CD4-positive, alpha-beta T cell treated with Interleukin-1 beta for 1 hour (primary cell): ENCODE data around the gene RARRES1.
"Not testable (repeated sequence)": the region's sequence is repeated elsewhere in the genome, so short reads cannot be mapped to it uniquely, and the experiment has no call there.

Experiments
- DNase-seq, 2 donors: peaks; one replicate each; pipeline ENCODE4 v3.0.0-alpha.2; 2020 to 2022

RARRES1 gene

GRCh38 chr3:158731486-158731885 is 771 bp downstream of the RARRES1 start:
- no peak for DNase-seq

- DNase-seq, result no peak
Observed at GRCh38 chr3:158728851-158729250, 3.4 kb downstream of the RARRES1 start.

DNA sequence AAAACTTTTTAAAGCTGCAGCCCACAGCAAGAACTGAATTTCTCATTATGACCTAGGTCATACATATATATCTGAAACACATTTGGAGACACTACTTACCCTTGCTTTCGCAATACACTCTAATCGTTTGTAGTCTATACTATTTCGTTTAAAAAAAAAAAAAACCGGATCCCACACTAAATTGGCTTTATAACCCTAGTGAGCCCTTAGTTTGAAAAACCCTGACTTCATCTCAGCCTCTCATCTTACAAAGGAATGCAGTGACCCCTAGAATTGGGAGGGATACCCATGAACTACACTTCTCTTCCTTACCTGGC is 4.2 kb downstream of the RARRES1 start:
- no peak for DNase-seq

DNA sequence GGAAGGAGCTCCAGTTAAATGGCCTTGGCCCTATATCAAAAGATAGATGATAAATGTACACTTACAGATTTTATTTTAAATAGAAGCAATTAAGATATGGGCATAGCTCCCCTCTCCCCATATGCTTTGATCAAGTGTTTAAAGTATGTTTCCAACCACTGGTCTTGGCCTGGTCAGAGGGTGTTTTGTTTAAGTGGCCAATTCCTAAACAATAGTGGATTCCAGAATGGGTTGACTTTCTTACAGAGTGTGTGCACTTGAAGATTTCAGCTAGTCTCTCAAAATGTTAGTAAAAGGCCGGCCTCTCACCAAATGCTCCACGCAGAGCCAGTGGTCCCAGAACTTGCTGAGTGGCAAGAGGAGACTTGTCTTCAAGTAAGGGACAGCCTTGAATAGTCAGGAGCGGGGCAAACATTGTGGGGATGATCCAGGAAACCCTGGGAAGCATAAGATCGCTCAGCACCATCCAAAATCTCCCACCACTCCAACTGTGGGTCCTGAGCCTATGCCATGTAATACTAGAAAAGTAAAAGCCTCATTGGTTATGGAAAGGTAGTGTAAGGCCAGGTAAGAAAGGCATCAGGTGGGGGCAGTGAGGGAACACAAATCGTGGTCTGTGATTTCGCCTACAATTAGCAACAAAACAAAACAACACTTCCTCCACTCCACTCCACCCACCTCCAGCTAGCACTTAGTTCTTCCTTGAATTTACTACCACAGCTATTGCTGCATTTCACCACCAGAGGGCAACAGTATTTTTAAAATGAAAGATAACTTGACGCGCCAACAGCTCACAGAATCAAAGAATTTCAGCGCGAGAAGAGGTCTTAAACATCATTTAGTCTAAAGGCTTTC is 4.8 kb downstream of the RARRES1 start:
- DNase-seq, result peak; percentile 27 to 73

DNA sequence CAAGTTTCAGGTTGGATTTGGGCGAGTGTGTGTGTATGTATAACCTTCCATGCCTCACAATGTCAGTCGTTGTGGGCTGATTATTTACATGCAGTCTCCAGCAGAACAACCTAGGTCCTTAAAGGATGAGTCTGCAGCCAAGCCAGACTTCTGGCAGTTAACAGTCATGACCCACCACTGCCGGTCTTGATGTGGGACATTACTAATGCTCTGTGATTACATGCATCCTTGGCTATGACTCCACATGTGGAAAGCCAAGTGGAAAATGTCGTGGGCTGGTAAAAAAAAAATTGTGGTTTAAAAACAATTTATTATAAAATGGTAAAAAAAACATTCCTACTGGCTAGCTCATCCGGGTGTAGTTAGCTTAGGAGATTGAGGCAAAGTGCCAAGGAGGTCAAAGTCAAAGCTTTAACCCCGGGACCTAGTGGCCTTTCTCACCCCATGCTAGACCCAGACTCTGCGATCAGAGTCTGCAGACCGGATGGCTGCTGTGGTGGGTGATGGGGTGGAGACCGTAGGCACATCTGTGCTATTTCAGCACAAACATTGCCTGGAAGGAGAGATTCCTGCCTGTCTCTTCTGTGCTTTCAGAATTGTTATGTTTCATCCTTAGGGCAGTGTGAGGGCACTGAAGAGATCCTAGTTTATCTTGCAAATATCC is 6.8 kb downstream of the RARRES1 start:
- DNase-seq, result no peak

DNA sequence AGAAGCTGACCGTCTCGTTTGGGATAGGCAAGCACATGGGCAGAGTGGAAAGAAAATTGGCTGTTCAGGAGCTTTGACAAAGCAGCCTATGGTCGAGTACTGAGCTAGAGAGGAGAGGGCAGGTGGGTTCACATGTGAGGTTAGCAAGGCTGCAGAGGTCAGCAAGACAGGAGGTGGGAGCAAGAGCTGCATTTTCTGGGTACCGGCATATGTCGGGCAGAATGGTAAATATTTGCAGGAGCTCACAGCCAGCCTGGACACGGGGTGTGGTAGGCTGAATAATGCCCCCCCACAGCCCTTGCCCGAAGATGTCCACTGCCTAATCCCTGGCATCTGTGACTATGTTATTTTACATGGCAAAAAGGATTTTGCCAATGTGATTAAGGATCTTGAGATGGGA is 8.3 kb downstream of the RARRES1 start:
- no peak for DNase-seq

- DNase-seq, result peak in 1 of 2 donors; percentile 8
Observed at GRCh38 chr3:158722108-158722507, 10.1 kb downstream of the RARRES1 start.

DNA sequence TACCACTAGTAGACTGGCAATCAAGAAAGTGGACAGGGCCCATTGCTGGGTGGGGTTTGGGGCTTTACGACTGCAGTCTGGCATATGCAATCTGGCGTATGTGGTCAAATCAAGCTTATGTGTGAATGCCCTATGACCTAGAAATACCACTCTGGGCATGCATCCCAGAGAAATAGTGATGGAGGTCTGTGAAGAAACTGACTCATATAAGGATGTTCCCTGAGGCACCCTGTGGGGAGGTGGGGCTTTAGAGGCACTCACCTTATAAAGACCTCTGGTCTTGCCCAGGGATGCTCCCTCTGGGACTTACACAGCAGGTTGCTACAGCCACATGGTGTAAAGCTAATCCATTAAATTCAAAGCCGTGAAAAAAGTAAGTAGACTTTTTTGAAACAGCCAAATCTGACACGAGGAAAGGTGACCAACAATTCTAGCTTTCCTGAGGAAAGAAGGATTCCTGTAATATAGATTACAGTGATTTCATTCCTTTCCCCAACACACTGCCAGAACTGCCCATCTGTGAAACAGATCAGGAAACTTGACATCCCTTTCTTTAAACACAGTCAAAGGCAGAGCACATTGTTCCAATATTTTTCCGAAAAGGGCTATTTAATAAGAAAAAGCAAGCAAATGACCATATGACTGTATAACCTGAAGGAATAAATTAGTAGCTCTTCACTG is 13.6 kb downstream of the RARRES1 start:
- DNase-seq, result no peak

- no peak for DNase-seq
Observed at GRCh38 chr3:158717576-158717975, 14.7 kb downstream of the RARRES1 start.

DNA sequence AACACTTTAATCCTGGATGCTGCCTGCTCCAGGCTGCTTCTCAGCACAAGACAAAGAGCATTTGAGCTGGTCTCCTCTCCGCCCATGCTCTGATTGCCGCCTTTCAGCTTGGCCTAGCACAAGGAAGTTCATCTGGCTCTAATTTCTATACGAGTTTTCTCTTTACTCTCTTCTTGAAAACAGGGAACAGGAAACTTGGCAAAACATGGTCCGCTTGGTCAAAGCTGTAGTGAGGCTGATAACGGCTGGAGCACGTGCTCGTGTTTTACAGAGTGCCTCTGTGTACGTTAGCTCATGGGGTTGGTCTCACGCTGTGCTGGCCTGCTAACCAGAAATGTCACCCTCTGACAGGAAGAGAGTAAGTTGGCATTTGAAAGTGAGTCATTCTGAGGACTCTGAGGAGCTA is 19.2 kb downstream of the RARRES1 start:
- DNase-seq, result no peak

- DNase-seq, result no peak
Observed at GRCh38 chr3:158712443-158712842, 19.8 kb downstream of the RARRES1 start.

DNA sequence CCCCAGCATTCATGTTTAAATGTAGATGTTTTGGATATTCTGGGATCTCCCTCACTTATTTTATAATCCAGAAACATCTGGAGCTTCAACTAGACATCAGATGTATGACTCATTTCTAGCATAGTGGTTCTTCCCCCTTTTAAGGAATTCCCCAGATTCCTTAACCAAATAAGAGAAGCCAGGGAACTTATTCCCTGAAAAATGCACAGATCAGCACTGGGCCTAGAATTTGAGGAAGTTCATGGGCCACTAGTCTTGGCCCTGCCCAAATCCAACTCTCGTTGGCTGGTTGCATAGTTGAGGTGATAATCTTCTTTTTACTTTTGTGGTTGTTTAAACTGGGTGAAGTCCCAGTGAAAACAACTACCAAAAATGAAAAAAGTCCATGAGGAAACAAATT is 20.4 kb downstream of the RARRES1 start:
- no peak for DNase-seq

DNA sequence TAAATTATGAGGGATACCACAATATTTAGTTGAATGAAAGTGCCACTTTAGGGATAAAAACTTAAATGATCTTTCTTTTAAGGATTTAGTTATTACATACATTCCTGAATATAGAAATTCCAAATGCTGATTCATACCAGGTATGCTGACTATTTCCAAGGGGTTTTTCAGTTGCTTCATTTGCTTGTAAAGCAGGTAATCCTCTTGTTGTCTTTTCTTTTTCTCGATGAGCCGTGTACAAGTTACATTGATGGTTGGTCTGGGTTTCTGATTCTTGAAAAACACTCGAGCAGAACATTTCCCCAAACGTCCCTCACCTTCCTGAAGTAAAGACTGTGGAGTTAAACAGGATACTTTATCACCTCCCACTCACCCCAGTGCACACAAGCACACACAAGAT is 21.7 kb downstream of the RARRES1 start:
- no peak for DNase-seq

DNA sequence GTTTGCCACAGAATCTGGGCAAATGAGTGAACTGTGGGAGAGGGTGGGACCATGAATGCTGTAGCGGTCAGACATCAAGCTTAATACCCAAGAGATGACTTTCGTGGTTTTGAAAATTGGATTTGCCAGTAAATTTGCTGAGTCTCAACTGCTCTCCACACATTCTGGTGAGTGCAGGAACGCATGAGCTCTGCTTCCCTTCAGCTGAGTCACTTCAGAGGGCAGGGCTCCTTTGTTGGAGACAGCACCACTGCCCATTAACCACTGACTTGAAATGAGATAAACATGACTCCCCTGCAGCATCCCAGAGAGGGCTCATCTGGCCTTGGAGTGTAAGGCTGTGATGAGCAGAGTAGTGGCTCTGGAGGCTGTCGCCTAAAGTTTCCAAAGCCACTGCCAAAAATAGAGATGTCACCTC is 22.6 kb downstream of the RARRES1 start:
- no peak for DNase-seq

GRCh38 chr3:158703566-158703965 is 28.7 kb downstream of the RARRES1 start:
- no peak for DNase-seq

DNA sequence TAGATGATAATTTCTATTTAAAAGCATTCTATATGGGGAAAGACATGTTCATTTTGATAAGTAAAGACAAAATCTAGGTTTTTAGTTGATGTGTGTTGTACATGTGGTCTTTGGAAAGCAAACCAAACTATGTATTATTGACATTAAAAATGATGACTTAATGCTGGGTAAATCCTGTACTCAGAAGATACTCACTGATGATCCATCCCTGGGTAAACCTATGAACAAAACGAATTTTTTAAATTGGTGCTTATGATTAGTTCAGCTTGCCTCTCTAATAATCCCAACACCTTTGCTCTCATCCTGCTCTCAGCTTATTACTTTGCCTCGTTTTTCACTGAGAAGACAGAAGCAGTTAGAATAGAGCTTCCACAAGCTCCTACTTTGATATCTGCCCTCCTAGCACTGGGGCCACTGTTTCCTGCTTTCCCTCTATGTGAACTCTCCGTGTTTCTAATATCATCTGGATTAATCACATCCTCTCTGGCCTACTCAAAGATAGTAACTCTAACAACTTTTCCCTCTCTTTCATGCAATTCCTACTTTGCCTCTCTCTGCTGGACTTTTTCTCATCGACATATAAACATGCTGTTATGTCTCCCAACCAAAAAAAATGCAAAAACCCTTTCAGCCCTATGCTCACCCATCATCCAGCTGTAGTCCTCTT is 29.3 kb downstream of the RARRES1 start:
- no peak for DNase-seq

- no peak for DNase-seq
Observed at GRCh38 chr3:158701420-158702065, 30.7 kb downstream of the RARRES1 start.

- DNase-seq, result no peak
Observed at GRCh38 chr3:158700559-158700958, 31.7 kb downstream of the RARRES1 start.

DNA sequence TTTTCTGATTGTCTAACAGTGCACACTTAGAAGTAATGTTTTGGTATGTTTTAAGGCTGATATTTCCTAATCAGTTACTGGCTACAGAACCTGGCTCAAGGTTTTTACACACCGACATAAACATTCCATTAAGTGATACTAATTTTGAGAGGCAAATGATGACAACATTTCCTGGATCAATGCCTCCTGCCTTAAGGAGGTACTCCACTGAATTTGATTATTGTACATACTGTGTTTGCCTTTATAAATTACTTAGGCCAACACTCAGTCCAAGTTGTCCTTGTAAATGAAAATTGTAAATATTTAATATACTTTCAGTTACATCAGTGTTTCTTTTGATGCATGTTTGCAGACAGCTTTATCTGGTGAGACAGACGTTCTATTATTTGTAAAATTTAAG is 35.6 kb downstream of the RARRES1 start:
- DNase-seq, result no peak

DNA sequence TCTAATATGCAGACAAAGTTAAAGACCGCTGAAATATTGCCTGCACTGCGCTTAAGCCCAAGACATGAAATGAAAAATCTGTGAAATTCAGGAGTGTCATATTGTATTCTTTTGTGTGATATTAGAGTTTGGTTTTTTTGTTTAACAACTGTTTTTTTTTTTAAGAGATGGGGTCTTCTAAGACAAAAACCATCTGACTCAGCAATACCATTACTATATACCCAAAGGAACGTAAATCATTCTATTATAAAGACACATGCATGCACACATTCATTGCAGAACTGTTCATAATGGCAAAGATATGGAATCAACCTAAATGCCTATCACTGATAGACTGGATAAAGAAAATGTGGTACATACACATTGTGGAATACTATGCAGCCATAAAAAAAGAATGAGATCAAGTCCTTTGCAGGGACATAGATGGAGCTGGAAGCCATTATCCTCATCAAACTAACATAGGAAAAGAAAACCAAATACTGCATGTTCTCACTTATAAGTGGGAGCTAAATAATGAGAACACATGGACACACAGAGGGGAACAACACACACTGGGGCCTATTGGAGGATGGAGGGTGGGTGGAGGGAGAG is 38.3 kb downstream of the RARRES1 start:
- not testable (repeated sequence) for DNase-seq

- no peak for DNase-seq
Observed at GRCh38 chr3:158685159-158685558, 47.1 kb downstream of the RARRES1 start.

GRCh38 chr3:158683230-158683962 is 48.9 kb downstream of the RARRES1 start:
- DNase-seq, result no peak
